Ishikawa (cell line): ENCODE results near the gene TRAPPC3L.

Experiments used
- EGR1 ChIP-seq: IDR thresholded peaks from 2 replicates; pipeline ENCODE4 v1.6.1; 2012
- EP300 ChIP-seq: IDR thresholded peaks from 2 replicates; pipeline ENCODE4 v1.6.1; 2012; ENCODE audit warnings: borderline replicate concordance
- FOXM1 ChIP-seq: IDR thresholded peaks from 2 replicates; pipeline ENCODE4 v1.6.1; 2012; ENCODE audit warnings: low read depth, borderline replicate concordance
- TCF12 ChIP-seq: IDR thresholded peaks from 2 replicates; pipeline ENCODE4 v1.6.1; 2012; ENCODE audit warnings: low read depth
- TEAD4 ChIP-seq: IDR thresholded peaks from 2 replicates; pipeline ENCODE4 v1.6.1; 2012
- YY1 ChIP-seq: IDR thresholded peaks from 2 replicates; pipeline ENCODE4 v1.6.1; 2012; ENCODE audit warnings: low read depth
- ZBTB7A ChIP-seq: IDR thresholded peaks from 2 replicates; pipeline ENCODE4 v1.6.1; 2012; ENCODE audit warnings: low read depth
- TF ChIP-seq, protein P1 (sequence below): IDR thresholded peaks from 2 replicates; pipeline ENCODE4 v1.6.1; 2012
- TF ChIP-seq, protein P2 (sequence below): IDR thresholded peaks from 2 replicates; pipeline ENCODE4 v1.6.1; 2012; ENCODE audit warnings: low read depth, mild to moderate bottlenecking

DNA sequence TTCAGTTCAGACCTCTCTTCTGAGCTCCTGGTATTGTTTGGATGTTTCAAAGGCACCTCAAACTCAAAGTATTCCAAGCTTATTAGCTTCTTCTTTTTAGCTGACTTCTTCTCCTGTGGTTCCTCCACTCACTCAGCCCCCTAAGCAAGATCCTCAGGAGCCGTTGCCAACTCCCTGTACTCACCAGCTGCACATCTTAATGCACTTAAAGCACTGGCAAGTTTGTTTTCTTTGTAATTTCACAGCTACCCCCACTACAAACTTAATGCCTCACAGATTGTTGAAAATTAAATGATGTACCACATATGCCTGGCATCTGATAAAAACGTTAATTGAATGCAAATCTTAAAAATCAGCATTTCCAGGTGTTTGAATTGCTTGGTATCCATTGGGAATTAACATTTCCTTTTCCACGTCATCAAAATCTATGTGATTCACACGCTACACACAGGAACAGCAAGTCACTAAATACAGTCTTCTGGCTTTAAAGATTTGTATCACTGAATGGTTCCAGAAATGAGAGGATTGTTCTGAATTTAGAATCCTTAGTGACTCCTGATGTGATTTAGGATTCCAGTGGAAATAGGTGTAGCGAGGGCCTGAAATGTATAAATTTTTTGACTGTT is 59.8 kb downstream of the TRAPPC3L start:
- TF ChIP-seq FOXM1: no peak
- no peak for TF ChIP-seq ZBTB7A
- TF ChIP-seq, protein P1, sequence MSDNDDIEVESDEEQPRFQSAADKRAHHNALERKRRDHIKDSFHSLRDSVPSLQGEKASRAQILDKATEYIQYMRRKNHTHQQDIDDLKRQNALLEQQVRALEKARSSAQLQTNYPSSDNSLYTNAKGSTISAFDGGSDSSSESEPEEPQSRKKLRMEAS: no peak
- no peak for TF ChIP-seq TCF12
- no peak for TF ChIP-seq TEAD4
- no peak for TF ChIP-seq EP300
- TF ChIP-seq YY1: no peak
- TF ChIP-seq, protein P2, sequence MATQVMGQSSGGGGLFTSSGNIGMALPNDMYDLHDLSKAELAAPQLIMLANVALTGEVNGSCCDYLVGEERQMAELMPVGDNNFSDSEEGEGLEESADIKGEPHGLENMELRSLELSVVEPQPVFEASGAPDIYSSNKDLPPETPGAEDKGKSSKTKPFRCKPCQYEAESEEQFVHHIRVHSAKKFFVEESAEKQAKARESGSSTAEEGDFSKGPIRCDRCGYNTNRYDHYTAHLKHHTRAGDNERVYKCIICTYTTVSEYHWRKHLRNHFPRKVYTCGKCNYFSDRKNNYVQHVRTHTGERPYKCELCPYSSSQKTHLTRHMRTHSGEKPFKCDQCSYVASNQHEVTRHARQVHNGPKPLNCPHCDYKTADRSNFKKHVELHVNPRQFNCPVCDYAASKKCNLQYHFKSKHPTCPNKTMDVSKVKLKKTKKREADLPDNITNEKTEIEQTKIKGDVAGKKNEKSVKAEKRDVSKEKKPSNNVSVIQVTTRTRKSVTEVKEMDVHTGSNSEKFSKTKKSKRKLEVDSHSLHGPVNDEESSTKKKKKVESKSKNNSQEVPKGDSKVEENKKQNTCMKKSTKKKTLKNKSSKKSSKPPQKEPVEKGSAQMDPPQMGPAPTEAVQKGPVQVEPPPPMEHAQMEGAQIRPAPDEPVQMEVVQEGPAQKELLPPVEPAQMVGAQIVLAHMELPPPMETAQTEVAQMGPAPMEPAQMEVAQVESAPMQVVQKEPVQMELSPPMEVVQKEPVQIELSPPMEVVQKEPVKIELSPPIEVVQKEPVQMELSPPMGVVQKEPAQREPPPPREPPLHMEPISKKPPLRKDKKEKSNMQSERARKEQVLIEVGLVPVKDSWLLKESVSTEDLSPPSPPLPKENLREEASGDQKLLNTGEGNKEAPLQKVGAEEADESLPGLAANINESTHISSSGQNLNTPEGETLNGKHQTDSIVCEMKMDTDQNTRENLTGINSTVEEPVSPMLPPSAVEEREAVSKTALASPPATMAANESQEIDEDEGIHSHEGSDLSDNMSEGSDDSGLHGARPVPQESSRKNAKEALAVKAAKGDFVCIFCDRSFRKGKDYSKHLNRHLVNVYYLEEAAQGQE: no peak
- no peak for TF ChIP-seq EGR1
